ENCODE data around the gene SPDYE5. TPM values are rescaled to one million over a fixed set of nuclear protein-coding genes. Genes with fewer than 3 reads are reported as not detected.
"Not testable (repeated sequence)": the region's sequence is repeated elsewhere in the genome, so short reads cannot be mapped to it uniquely, and the experiment has no call there.

The SPDYE5 gene
- total RNA-seq (under 1 TPM in 2 of 10 donors, not detected in 8; 0.16 to 0.20 TPM), polyA plus RNA-seq (not detected)
- long read RNA-seq, donor 1, partial matches to known transcripts, result 0 of 3 reads
- long read RNA-seq, donor 1, other reads (novel, unspliced or antisense), result 3 of 3 reads
- long read RNA-seq, donor 2, partial matches to known transcripts, result 0 of 3 reads
- long read RNA-seq, donor 2, other reads (novel, unspliced or antisense), result 3 of 3 reads
- long read RNA-seq, donor 3, partial matches to known transcripts, result 0 of 3 reads
- long read RNA-seq, donor 3, other reads (novel, unspliced or antisense), result 3 of 3 reads

- H3K27ac ChIP-seq; ATAC-seq; DNase-seq; H3K4me1 ChIP-seq; H3K36me3 ChIP-seq; intact Hi-C loops (cut with DNase I); H3K4me3 ChIP-seq; H3K27me3 ChIP-seq; H3K9me3 ChIP-seq: not testable (repeated sequence)
- 80 to 85% methylated on average over 5 of the region's 6 CpGs for WGBS, 2 donors
These were observed at the start of gene SPDYE5 for GRCh38 chr7:75492020-75492419. TSS of gene SPDYE5 (plus strand) at chr7:75492320. CDS start at chr7:75494048, 1,728 bp downstream.

GRCh38 chr7:75442465-75443111 is 49.5 kb upstream of the SPDYE5 start:
- H3K9me3 ChIP-seq; H3K4me1 ChIP-seq; H3K27me3 ChIP-seq; intact Hi-C loops (cut with DNase I): not testable (repeated sequence)
- WGBS, 2 donors, result 0 to 2% methylated on average over 16 to 46 of the region's 76 CpGs
- H3K4me3 ChIP-seq, result peak overlapping the region; percentile 21 to 70 (median 64)
- ATAC-seq (peak; percentile 96 to 99 (median 98)), DNase-seq (peak in 1 of 2 donors; percentile 21)
- peaks cover 0 to 37% (median 18%) of the 10 kb centered on the region in 9 donors for H3K36me3 ChIP-seq
- peak overlapping the region in 9 of 10 donors; percentile 73 to 91 (median 83) for H3K27ac ChIP-seq

GRCh38 chr7:75449946-75450345 is 42.2 kb upstream of the SPDYE5 start:
- H3K36me3 ChIP-seq, result peaks cover 0 to 19% (median 0%) of the 10 kb centered on the region in 9 donors
- 91 to 96% methylated on average over 2 to 3 of the region's 5 CpGs for WGBS, 2 donors

GRCh38 chr7:75452494-75452955 is 39.6 kb upstream of the SPDYE5 start:
- H3K9me3 ChIP-seq; intact Hi-C loops (cut with DNase I); H3K27ac ChIP-seq; H3K4me3 ChIP-seq; H3K4me1 ChIP-seq; DNase-seq; H3K27me3 ChIP-seq: not testable (repeated sequence)
- peak in 8 of 9 donors; percentile 24 to 61 (median 50) for TF ChIP-seq CTCF (IDR thresholded peaks at IDR 0.05)
- peaks cover 0 to 19% (median 0%) of the 10 kb centered on the region in 9 donors for H3K36me3 ChIP-seq
- peak; percentile 61 to 86 (median 76) for ATAC-seq
- WGBS, 2 donors, result 7 to 13% methylated on average over 3 of the region's 4 CpGs

More at GRCh38 chr7:75449946-75450345, 42.2 kb upstream of the SPDYE5 start:
- intact Hi-C loops (cut with DNase I); H3K4me1 ChIP-seq; H3K27me3 ChIP-seq; H3K4me3 ChIP-seq; DNase-seq; H3K27ac ChIP-seq; H3K9me3 ChIP-seq; ATAC-seq: not testable (repeated sequence)

- H3K9me3 ChIP-seq; H3K4me3 ChIP-seq; intact Hi-C loops (cut with DNase I); DNase-seq; H3K27ac ChIP-seq; ATAC-seq; H3K27me3 ChIP-seq: not testable (repeated sequence)
- H3K36me3 ChIP-seq, result peaks cover 0 to 14% (median 0%) of the 10 kb centered on the region in 9 donors
- peaks cover 0 to 13% (median 8%) of the 10 kb centered on the region in 9 donors for H3K4me1 ChIP-seq
- WGBS, 2 donors, result 83 to 96% methylated on average over 6 of the region's 10 CpGs
These were observed 35.7 kb upstream of the SPDYE5 start for GRCh38 chr7:75456403-75456802.

GRCh38 chr7:75458034-75458433 is 34.1 kb upstream of the SPDYE5 start:
- intact Hi-C loops (cut with DNase I); ATAC-seq; H3K27me3 ChIP-seq; H3K27ac ChIP-seq; H3K4me3 ChIP-seq; H3K9me3 ChIP-seq; DNase-seq: not testable (repeated sequence)
- H3K36me3 ChIP-seq, result peaks cover 0 to 13% (median 0%) of the 10 kb centered on the region in 9 donors
- 80% methylated on average over 1 of the region's 5 CpGs; no CpG with 5 or more reads in 1 of the 2 donors for WGBS, 2 donors
- H3K4me1 ChIP-seq, result peaks cover 0 to 14% (median 9%) of the 10 kb centered on the region in 9 donors

GRCh38 chr7:75460541-75460940 is 31.6 kb upstream of the SPDYE5 start:
- Histone ChIP-seq H3K36me3 (peaks cover 0 to 13% (median 3%) of the 10 kb centered on the region in 9 donors), H3K27ac (peak overlapping the region in 1 of 10 donors; percentile 35), H3K4me1 (peaks cover 0 to 14% (median 9%) of the 10 kb centered on the region in 9 donors)
- WGBS, 2 donors, result 46 to 51% methylated on average over 4 of the region's 5 CpGs
- intact Hi-C loops (cut with DNase I); H3K27me3 ChIP-seq; H3K4me3 ChIP-seq; H3K9me3 ChIP-seq; DNase-seq: not testable (repeated sequence)
- ATAC-seq, result peak in 3 of 8 donors; percentile 42 to 49 (median 45)

GRCh38 chr7:75470166-75470565 is 22.0 kb upstream of the SPDYE5 start:
- intact Hi-C loops (cut with DNase I); H3K27me3 ChIP-seq; DNase-seq; H3K4me1 ChIP-seq; H3K9me3 ChIP-seq; ATAC-seq; H3K4me3 ChIP-seq; H3K27ac ChIP-seq: not testable (repeated sequence)
- WGBS, 2 donors, result 96 to 97% methylated on average over 2 to 3 of the region's 4 CpGs
- peaks cover 0 to 63% (median 0%) of the 10 kb centered on the region in 9 donors for H3K36me3 ChIP-seq

- H3K27me3 ChIP-seq; ATAC-seq; intact Hi-C loops (cut with DNase I); H3K4me3 ChIP-seq; H3K9me3 ChIP-seq: not testable (repeated sequence)
- Histone ChIP-seq H3K27ac (peak overlapping the region in 3 of 10 donors; percentile 34 to 62 (median 51)), H3K4me1 (peaks cover 0 to 17% (median 0%) of the 10 kb centered on the region in 9 donors), H3K36me3 (peaks cover 0 to 40% (median 0%) of the 10 kb centered on the region in 9 donors)
- DNase-seq, result peak in 1 of 2 donors; percentile 6
These were observed 14.7 kb upstream of the SPDYE5 start for GRCh38 chr7:75477457-75477856.

- H3K4me3 ChIP-seq; H3K27ac ChIP-seq; ATAC-seq; H3K9me3 ChIP-seq; DNase-seq; intact Hi-C loops (cut with DNase I); H3K27me3 ChIP-seq: not testable (repeated sequence)
- peaks cover 0 to 25% (median 0%) of the 10 kb centered on the region in 9 donors for H3K36me3 ChIP-seq
- peaks cover 0 to 23% (median 0%) of the 10 kb centered on the region in 9 donors for H3K4me1 ChIP-seq
These were observed 11.8 kb upstream of the SPDYE5 start for GRCh38 chr7:75480313-75480712.
